Measurements from ENCODE around the gene CREBL2. TPM values are rescaled to one million over a fixed set of nuclear protein-coding genes. Genes with fewer than 3 reads are reported as not detected.
A peak's percentile ranks its signal among the peaks of the same experiment; 100 is the strongest.

Gene CREBL2
- total and polyA plus RNA-seq, 7 experiments from 2014 or later: 17.3 to 46.5 (median 35.9) TPM

GRCh38 chr12:12604740-12605139, 6.9 kb upstream of the CREBL2 start:
- DNase-seq: no peak
- ChIA-PET CTCF (no interaction called here), POLR2A (no interaction called here)
- Histone ChIP-seq H3K36me3 (ENCODE audit: control insufficient read depth in 2 of 3, insufficient read depth in 3 of 3, low read length in 3 of 3) (no peaks in the 10 kb centered on the region), H3K4me1 (ENCODE audit: control insufficient read depth in 2 of 2, insufficient read depth in 2 of 2, low read length in 2 of 2) (no peaks in the 10 kb centered on the region), H3K27ac (ENCODE audit: low read depth, low read length) (no peak overlapping the region), H3K4me3 (ENCODE audit: low read length) (no peak overlapping the region), H3K27me3 (ENCODE audit: control insufficient read depth in 2 of 2, insufficient read depth in 2 of 2, low read length in 2 of 2) (no peaks in the 10 kb centered on the region), H3K9me3 (ENCODE audit: control insufficient read depth in 2 of 3, low read length in 3 of 3) (no peaks in the 10 kb centered on the region)
- Mint-ChIP-seq H3K9me3 (no peaks in the 10 kb centered on the region), H3K27ac (no peak overlapping the region), H3K27me3 (no peaks in the 10 kb centered on the region), H3K4me3 (no peak overlapping the region), H3K36me3 (no peaks in the 10 kb centered on the region), H3K4me1 (peaks cover 0 to 16% (median 10%) of the 10 kb centered on the region in 7 donors)
- ATAC-seq: no peak
- intact Hi-C loops (cut with micrococcal nuclease): no loop called here

DNA sequence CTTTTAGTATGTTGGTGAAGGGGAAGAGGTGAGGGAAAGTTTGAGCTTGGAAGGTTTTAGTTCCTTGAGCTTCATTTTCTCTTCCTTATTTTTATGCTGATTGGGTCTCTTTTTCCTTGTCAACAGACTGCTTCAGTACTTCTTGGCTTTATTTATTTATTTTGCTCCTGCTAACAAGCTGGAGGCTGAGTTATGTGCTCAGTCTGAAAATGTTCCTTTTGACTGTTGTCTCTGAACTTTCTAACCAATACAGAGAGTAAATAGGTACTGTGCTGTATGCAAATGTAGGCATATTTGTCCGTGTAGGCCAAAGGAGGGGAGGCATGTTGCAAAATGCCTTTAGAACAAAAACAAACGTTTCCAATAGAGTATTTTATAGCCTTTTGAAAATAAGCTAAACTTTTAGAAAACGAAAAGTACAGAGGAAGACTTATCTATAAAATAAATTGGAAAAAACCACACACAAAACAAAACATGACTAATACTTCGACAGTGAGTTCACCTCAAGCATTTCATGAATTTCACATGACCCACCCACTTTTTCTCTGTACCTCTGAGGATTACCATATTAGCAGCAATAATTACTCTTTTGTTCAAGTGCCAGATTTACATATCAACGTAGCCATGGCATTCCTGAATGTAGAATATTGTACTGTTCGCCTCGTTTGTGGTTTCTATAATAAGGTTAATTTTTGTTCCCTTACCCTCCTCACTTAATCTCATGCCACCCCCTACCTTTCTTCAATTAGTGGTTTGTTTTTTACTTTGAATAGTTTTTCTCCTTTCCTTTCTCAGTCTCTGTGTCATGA, 4.7 kb upstream of the CREBL2 start:
- intact Hi-C loops (cut with micrococcal nuclease): no loop called here
- no peaks in the 10 kb centered on the region for H3K9me3 ChIP-seq (ENCODE audit: control insufficient read depth in 2 of 3, low read length in 3 of 3)
- CTCF ChIA-PET: interaction anchor here (0.6 to 0.9 kb wide), 3 partner anchors 18 to 230 kb away, joined by 3 to 4 read pairs (median 3); no protein-coding TSS in a partner anchor
- H3K4me1 ChIP-seq (ENCODE audit: control insufficient read depth in 2 of 2, insufficient read depth in 2 of 2, low read length in 2 of 2): peaks cover 4 to 6% of the 10 kb centered on the region in 2 donors
- peaks cover 13 to 31% (median 24%) of the 10 kb centered on the region in 7 donors for H3K4me1 Mint-ChIP-seq
- DNase-seq: no peak
- ATAC-seq: no peak
- no peaks in the 10 kb centered on the region for H3K27me3 ChIP-seq (ENCODE audit: control insufficient read depth in 2 of 2, insufficient read depth in 2 of 2, low read length in 2 of 2)
- peaks cover 0 to 3% (median 0%) of the 10 kb centered on the region in 11 donors for H3K9me3 Mint-ChIP-seq
- no peak overlapping the region for H3K4me3 ChIP-seq (ENCODE audit: low read length)
- POLR2A ChIA-PET: interaction anchor here (1.0 to 1.8 kb wide), 2 partner anchors 9 to 98 kb away, joined by 5 to 6 read pairs; no protein-coding TSS in a partner anchor
- peaks cover 0 to 3% (median 0%) of the 10 kb centered on the region in 3 experiments for H3K36me3 ChIP-seq (ENCODE audit: control insufficient read depth in 2 of 3, insufficient read depth in 3 of 3, low read length in 3 of 3)
- H3K27ac ChIP-seq (ENCODE audit: low read depth, low read length): no peak overlapping the region
- peak overlapping the region in 2 of 10 donors; percentile 1 to 4 for H3K4me3 Mint-ChIP-seq
- H3K27ac Mint-ChIP-seq: peak overlapping the region in 3 of 9 donors; percentile 18 to 27 (median 24)
- no peaks in the 10 kb centered on the region for H3K36me3 Mint-ChIP-seq
- H3K27me3 Mint-ChIP-seq: no peaks in the 10 kb centered on the region

GRCh38 chr12:12608557-12608957, 3.1 kb upstream of the CREBL2 start:
- peak overlapping the region in 7 of 9 donors; percentile 49 to 91 (median 66) for H3K27ac Mint-ChIP-seq
- peaks cover 0 to 2% (median 1%) of the 10 kb centered on the region in 5 donors for H3K36me3 Mint-ChIP-seq
- intact Hi-C loops (cut with micrococcal nuclease): no loop called here
- H3K4me3 Mint-ChIP-seq: peak overlapping the region in 7 of 10 donors; percentile 9 to 29 (median 24)
- DNase-seq (no peak), ATAC-seq (no peak)
- Histone ChIP-seq H3K27me3 (ENCODE audit: control insufficient read depth in 2 of 2, insufficient read depth in 2 of 2, low read length in 2 of 2) (no peaks in the 10 kb centered on the region), H3K36me3 (ENCODE audit: control insufficient read depth in 2 of 3, insufficient read depth in 3 of 3, low read length in 3 of 3) (peaks cover 0 to 7% (median 0%) of the 10 kb centered on the region in 3 experiments), H3K4me3 (ENCODE audit: low read length) (no peak overlapping the region), H3K27ac (ENCODE audit: low read depth, low read length) (no peak overlapping the region), H3K9me3 (ENCODE audit: control insufficient read depth in 2 of 3, low read length in 3 of 3) (no peaks in the 10 kb centered on the region), H3K4me1 (ENCODE audit: control insufficient read depth in 2 of 2, insufficient read depth in 2 of 2, low read length in 2 of 2) (peaks cover 6 to 9% of the 10 kb centered on the region in 2 donors)
- no peaks in the 10 kb centered on the region for H3K27me3 Mint-ChIP-seq
- peaks cover 0 to 4% (median 0%) of the 10 kb centered on the region in 11 donors for H3K9me3 Mint-ChIP-seq
- H3K4me1 Mint-ChIP-seq: peaks cover 23 to 45% (median 35%) of the 10 kb centered on the region in 7 donors
- POLR2A ChIA-PET: interaction anchor here (0.6 to 1.2 kb wide), 2 partner anchors 39 to 106 kb away, joined by 3 to 4 read pairs; no protein-coding TSS in a partner anchor
- CTCF ChIA-PET: no interaction called here

DNA sequence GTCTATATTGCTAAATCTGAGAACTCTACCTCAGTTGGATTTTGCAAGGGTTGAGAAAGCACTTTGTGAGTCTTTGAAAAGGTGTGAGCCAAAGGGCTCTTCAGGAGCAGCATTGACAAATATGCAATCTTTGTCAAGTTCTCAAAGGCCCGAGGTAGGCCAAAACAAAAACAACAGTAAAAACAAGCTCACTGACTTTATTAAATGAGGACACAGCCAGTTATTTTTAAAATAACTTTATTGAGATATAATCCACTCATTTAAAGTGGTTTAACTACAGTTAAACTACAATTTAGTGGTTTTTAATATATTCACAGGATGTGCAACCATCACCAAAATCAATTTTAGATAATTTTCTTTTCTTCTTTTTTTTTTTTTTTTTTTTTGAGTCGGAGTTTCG, 2.0 kb upstream of the CREBL2 start:
- Histone ChIP-seq H3K36me3 (ENCODE audit: control insufficient read depth in 2 of 3, insufficient read depth in 3 of 3, low read length in 3 of 3) (peaks cover 0 to 7% (median 0%) of the 10 kb centered on the region in 3 experiments), H3K9me3 (ENCODE audit: control insufficient read depth in 2 of 3, low read length in 3 of 3) (no peaks in the 10 kb centered on the region), H3K4me1 (ENCODE audit: control insufficient read depth in 2 of 2, insufficient read depth in 2 of 2, low read length in 2 of 2) (peaks cover 9 to 10% of the 10 kb centered on the region in 2 donors), H3K27ac (ENCODE audit: low read depth, low read length) (no peak overlapping the region), H3K4me3 (ENCODE audit: low read length) (no peak overlapping the region), H3K27me3 (ENCODE audit: control insufficient read depth in 2 of 2, insufficient read depth in 2 of 2, low read length in 2 of 2) (no peaks in the 10 kb centered on the region)
- H3K27me3 Mint-ChIP-seq: no peaks in the 10 kb centered on the region
- intact Hi-C loops (cut with micrococcal nuclease): loop anchor here (2.0 to 5.0 kb wide), 4 partner anchors 38 to 253 kb away; partner anchors contain the start of genes BORCS5 (in 1 of the 2) and CDKN1B (in 1 of the 2)
- peak overlapping the region in 1 of 10 donors; percentile 40 for H3K4me3 Mint-ChIP-seq
- CTCF ChIA-PET: no interaction called here
- H3K9me3 Mint-ChIP-seq: peaks cover 0 to 4% (median 0%) of the 10 kb centered on the region in 11 donors
- H3K36me3 Mint-ChIP-seq: peaks cover 2 to 7% (median 3%) of the 10 kb centered on the region in 5 donors
- ATAC-seq (no peak), DNase-seq (no peak)
- H3K27ac Mint-ChIP-seq: peak overlapping the region in 3 of 9 donors; percentile 30 to 99 (median 60)
- POLR2A ChIA-PET: interaction anchor here (0.8 kb wide), 1 partner anchor 14 kb away, joined by 6 read pairs; no protein-coding TSS in a partner anchor
- H3K4me1 Mint-ChIP-seq: peaks cover 34 to 56% (median 41%) of the 10 kb centered on the region in 7 donors

DNA sequence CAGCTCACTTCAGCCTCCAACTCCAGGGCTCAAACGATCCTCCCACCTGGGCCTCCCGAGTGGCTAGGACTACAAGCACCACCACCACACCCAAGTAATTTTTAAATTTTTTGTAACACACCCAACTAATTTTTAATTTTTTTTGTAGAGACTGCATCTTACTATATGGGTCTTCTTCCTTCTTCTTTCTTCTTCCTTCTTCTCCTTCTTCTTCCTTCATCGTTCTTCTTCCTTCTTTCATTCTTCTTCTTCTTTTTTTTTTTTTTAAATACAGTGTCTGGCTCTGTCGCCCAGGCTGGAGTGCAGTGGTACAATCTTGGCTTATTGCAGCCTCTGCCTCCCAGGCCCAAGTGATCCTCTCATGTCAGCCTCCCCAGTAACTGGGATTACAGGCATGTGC, 965 bp upstream of the CREBL2 start:
- H3K27me3 Mint-ChIP-seq: no peaks in the 10 kb centered on the region
- H3K36me3 Mint-ChIP-seq: peaks cover 2 to 8% (median 4%) of the 10 kb centered on the region in 5 donors
- Histone ChIP-seq H3K27me3 (ENCODE audit: control insufficient read depth in 2 of 2, insufficient read depth in 2 of 2, low read length in 2 of 2) (no peaks in the 10 kb centered on the region), H3K4me3 (ENCODE audit: low read length) (peak overlapping the region; percentile 94), H3K27ac (ENCODE audit: low read depth, low read length) (peak overlapping the region; percentile 98), H3K36me3 (ENCODE audit: control insufficient read depth in 2 of 3, insufficient read depth in 3 of 3, low read length in 3 of 3) (peaks cover 0 to 7% (median 0%) of the 10 kb centered on the region in 3 experiments), H3K9me3 (ENCODE audit: control insufficient read depth in 2 of 3, low read length in 3 of 3) (no peaks in the 10 kb centered on the region), H3K4me1 (ENCODE audit: control insufficient read depth in 2 of 2, insufficient read depth in 2 of 2, low read length in 2 of 2) (peaks cover 9 to 10% of the 10 kb centered on the region in 2 donors)
- ATAC-seq (no peak), DNase-seq (no peak)
- H3K4me1 Mint-ChIP-seq: peaks cover 40 to 64% (median 47%) of the 10 kb centered on the region in 7 donors
- ChIA-PET POLR2A (interaction anchor here (0.7 to 2.9 kb wide), 12 partner anchors 32 to 253 kb away, joined by 3 to 23 read pairs (median 6); partner anchors contain the start of genes CDKN1B, DUSP16 and GPR19), CTCF (interaction anchor here (0.9 kb wide), 1 partner anchor 47 kb away, joined by 3 read pairs; no protein-coding TSS in a partner anchor)
- intact Hi-C loops (cut with micrococcal nuclease): loop anchor here (1.0 to 5.0 kb wide), 13 partner anchors 12 to 254 kb away; partner anchors contain the start of genes BORCS5 (in 2 of the 2), GPR19 (in 2 of the 2), CDKN1B (in 1 of the 2) and DUSP16 (in 1 of the 2)
- H3K4me3 Mint-ChIP-seq: peak overlapping the region; percentile 84 to 99 (median 93)
- peaks cover 0 to 4% (median 0%) of the 10 kb centered on the region in 11 donors for H3K9me3 Mint-ChIP-seq
- peak overlapping the region; percentile 91 to 100 (median 99) for H3K27ac Mint-ChIP-seq

- peak overlapping the region; percentile 98 for H3K27ac ChIP-seq (ENCODE audit: low read depth, low read length)
- ATAC-seq (peak; percentile 4), DNase-seq (peak in 5 of 9 donors; percentile 31 to 48 (median 37))
- Mint-ChIP-seq H3K4me3 (peak overlapping the region; percentile 84 to 99 (median 93)), H3K27me3 (no peaks in the 10 kb centered on the region), H3K27ac (peak overlapping the region; percentile 91 to 100 (median 99)), H3K4me1 (peaks cover 43 to 74% (median 63%) of the 10 kb centered on the region in 7 donors), H3K9me3 (peaks cover 0 to 4% (median 0%) of the 10 kb centered on the region in 11 donors), H3K36me3 (peaks cover 4 to 13% (median 10%) of the 10 kb centered on the region in 5 donors)
- intact Hi-C loops (cut with micrococcal nuclease): loop anchor here (2.0 to 5.0 kb wide), 5 partner anchors 35 to 130 kb away; partner anchors contain the start of gene CDKN1B (in 1 of the 2)
- ChIA-PET POLR2A (interaction anchor here (0.7 to 3.0 kb wide), 21 partner anchors 8 to 255 kb away, joined by 3 to 40 read pairs (median 6); partner anchors contain the start of genes CDKN1B, DUSP16 and GPR19), CTCF (interaction anchor here (0.5 to 1.3 kb wide), 4 partner anchors 20 to 124 kb away, joined by 3 to 6 read pairs (median 3); no protein-coding TSS in a partner anchor)
- no peaks in the 10 kb centered on the region for H3K9me3 ChIP-seq (ENCODE audit: control insufficient read depth in 2 of 3, low read length in 3 of 3)
- peaks cover 0 to 7% (median 0%) of the 10 kb centered on the region in 3 experiments for H3K36me3 ChIP-seq (ENCODE audit: control insufficient read depth in 2 of 3, insufficient read depth in 3 of 3, low read length in 3 of 3)
- peak overlapping the region; percentile 94 for H3K4me3 ChIP-seq (ENCODE audit: low read length)
- H3K27me3 ChIP-seq (ENCODE audit: control insufficient read depth in 2 of 2, insufficient read depth in 2 of 2, low read length in 2 of 2): no peaks in the 10 kb centered on the region
- H3K4me1 ChIP-seq (ENCODE audit: control insufficient read depth in 2 of 2, insufficient read depth in 2 of 2, low read length in 2 of 2): peaks cover 12 to 25% of the 10 kb centered on the region in 2 donors
Observed at GRCh38 chr12:12612358-12612757, 682 bp downstream of the CREBL2 start.

Measured in naive thymus-derived CD4-positive, alpha-beta T cell (primary cell).